ENCODE results near the gene OPCML. TPM values are rescaled to one million over a fixed set of nuclear protein-coding genes. Genes with fewer than 3 reads are reported as not detected.

OPCML gene
- total RNA-seq, 1 donor from 2014 or later = not detected

- DNase-seq (ENCODE audit: low read depth in 2 of 2) = no peak
Observed at GRCh38 chr11:133181066-133181465, 351.2 kb downstream of the OPCML start.

GRCh38 chr11:133180201-133180600 lies 352.1 kb downstream of the OPCML start:
- no peak for DNase-seq (ENCODE audit: low read depth in 2 of 2)

DNA sequence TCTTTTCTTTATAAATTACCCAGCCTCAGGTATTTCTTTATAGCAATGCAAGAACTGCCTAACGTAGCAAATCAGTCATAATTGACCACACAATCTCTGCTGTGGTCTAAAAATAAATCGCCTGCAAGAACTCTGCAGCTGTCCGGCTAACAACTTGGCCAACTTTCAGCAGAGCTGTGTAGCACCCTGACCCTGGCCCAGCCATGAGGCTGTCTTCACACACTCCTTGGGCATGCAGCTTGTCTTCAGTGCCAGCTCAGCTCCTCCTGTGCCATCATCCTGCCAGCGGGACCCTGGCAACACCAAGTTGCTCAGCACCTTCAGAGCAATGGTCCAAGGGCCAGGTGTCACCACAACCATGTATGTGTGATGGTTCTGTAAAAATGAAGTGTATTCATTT lies 355.6 kb downstream of the OPCML start:
- DNase-seq (ENCODE audit: low read depth in 2 of 2) = no peak

DNA sequence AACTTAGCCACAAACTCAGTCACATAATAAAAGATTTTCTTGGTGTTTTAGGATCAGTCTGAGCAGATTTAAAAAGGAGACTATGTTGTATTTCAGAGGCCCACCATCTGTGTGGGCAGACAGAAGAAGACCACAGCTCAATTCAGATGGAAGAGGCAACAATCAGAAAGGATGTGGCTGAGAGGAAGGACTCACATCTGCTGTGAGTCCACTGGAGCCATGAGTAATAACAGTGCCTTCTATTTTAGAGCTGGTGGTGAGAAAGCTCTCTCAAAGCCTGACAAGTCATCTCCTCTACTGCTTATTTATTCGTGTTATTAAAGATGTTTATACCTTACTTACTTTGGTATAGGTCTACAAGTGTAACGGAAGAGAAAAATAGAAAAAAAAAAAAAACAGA lies 357.2 kb downstream of the OPCML start:
- no peak for DNase-seq (ENCODE audit: low read depth in 2 of 2)

- no peak for DNase-seq (ENCODE audit: low read depth in 2 of 2)
Observed at GRCh38 chr11:133173810-133174412, 358.4 kb downstream of the OPCML start.

- no peak for DNase-seq (ENCODE audit: low read depth in 2 of 2)
Observed at GRCh38 chr11:133172349-133172748, 360.0 kb downstream of the OPCML start.

DNA sequence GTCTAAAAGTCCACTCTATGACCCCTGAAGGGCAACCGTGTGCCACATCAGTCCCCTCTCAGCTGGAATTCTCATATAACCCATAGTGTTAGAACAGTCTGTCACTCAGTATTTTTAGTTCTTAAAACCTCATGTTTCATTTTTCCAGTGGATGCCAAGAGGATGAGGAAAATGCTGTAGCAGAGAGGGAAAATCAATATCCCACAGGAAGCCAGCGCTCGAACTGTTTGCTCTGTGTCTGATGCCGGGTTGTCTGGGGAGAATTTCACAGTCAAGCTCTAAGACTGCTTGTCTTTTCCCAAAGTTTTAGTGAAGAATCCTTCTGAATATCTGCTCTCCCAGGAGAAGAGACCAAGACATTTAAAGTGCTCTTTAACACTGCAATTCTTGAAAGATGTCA lies 360.9 kb downstream of the OPCML start:
- no peak for DNase-seq (ENCODE audit: low read depth in 2 of 2)

DNA sequence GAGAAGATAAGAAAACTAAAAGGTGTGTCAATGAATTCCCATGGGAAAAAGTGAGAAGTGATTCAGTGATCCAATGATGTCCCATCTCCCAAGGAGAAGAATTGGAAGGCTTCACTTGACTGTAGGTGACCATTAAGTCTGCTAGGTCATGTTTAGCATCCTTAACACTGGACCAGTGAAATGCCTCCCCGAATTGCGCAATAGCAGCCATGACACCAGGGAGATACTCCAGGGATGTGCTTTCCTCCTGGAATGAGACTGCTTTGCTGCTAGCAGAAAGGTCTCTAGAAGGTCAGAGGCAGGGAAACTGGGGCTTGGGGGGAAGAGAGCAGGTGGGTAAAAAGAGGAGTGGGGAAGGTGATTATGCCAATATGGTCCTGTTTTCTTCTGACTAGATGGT lies 364.3 kb downstream of the OPCML start:
- DNase-seq (ENCODE audit: low read depth in 2 of 2) = no peak

DNA sequence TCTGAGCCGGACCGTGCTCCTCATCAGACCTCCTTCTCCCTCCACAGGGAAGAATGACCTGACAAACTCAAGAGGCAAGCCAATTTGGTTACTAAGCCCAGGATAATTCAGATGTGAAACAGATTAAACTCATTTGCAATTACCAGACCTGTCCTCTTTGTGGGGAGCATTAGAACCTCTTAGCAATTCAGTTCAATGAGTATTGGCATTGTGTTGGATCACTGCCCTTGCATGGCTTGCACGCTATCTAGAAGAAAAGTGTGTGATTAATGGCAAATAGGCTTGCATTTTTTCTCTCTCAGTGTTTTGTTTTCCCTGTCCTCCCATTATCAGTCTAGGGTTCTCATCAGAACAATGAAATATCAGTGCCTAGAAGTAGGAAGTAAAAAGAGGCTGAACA lies 365.6 kb downstream of the OPCML start:
- DNase-seq (ENCODE audit: low read depth in 2 of 2) = no peak

DNA sequence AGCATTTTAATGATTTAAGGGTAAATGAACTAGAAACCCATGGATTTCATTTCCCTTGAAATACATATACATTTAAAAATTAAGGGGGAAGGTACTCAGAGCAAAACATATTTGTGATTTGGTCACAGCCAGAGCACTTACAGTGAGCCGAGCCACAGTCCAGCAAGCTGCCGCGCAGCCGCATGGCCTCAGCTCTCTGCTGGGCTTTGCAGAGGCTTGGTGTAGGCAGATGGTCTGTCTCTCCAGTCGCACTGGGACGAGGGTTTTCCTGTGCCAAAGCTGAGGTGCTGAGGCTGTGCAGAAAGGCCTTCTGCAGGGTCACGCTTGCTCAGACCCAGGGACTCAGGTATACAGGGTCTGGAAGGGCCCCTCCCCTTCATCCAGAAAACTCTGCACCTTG lies 367.3 kb downstream of the OPCML start:
- DNase-seq (ENCODE audit: low read depth in 2 of 2) = no peak

- DNase-seq (ENCODE audit: low read depth in 2 of 2) = peak; percentile 5 to 18
Observed at GRCh38 chr11:133163463-133164419, 368.6 kb downstream of the OPCML start.

GRCh38 chr11:133162227-133162626 lies 370.1 kb downstream of the OPCML start:
- no peak for DNase-seq (ENCODE audit: low read depth in 2 of 2)

DNA sequence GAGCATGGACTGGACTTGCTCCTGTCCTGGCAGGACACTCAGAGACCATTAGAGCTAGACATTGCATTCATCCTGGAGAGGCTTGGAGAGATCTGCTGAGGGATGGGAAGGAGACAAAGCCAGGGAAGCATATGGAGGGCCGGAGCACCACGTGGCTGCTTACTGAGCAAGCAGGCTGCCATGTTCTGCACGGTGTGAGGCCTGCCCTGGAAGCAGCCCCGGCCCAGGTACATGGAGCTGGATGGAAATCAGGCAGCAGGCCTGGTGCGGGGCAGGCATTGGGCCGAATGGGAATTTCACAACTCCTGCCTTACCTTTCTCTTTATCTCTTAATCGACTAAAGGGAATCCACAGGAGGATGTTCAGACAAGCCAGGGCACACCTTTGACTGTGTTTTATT lies 371.5 kb downstream of the OPCML start:
- DNase-seq (ENCODE audit: low read depth in 2 of 2) = no peak

DNA sequence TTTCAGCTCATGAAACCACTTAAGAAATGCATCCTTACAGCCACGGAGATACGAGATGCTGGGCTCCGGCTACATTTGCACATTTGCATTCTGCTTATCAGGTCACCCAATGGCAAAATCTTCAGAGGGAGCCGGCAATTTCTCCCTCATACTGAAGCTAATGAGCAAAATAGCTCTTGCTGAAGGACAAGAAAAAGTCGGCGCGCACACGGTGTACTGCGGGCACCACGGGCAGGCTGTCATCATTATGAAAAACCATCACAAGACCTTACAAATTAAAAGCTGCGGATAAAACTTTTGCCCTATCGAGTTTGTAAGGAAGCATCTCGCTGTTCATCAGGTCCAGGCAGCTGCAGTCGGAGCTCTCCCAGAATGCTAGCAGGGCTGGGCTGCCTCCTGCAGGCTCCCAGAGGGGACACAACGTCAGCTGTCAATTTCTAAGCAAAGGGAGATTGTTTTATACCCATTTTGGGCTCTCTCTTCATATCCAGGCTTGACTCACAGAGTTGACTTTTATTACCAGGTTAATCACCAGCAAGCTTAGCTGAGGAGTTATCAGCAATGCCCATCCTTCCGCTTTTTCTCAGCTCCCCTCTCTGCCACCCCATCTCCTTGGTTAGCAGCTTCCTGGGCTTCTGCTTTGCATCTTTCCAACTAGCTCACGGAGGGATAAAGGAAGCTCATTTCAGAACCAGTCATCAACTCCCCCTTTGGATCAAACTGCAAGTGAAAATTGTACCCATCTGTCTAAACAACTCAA lies 375.1 kb downstream of the OPCML start:
- DNase-seq (ENCODE audit: low read depth in 2 of 2) = no peak

GRCh38 chr11:133154781-133155180 lies 377.5 kb downstream of the OPCML start:
- no peak for DNase-seq (ENCODE audit: low read depth in 2 of 2)

GRCh38 chr11:133154076-133154475 lies 378.2 kb downstream of the OPCML start:
- no peak for DNase-seq (ENCODE audit: low read depth in 2 of 2)

GRCh38 chr11:133153031-133153430 lies 379.3 kb downstream of the OPCML start:
- no peak for DNase-seq (ENCODE audit: low read depth in 2 of 2)

DNA sequence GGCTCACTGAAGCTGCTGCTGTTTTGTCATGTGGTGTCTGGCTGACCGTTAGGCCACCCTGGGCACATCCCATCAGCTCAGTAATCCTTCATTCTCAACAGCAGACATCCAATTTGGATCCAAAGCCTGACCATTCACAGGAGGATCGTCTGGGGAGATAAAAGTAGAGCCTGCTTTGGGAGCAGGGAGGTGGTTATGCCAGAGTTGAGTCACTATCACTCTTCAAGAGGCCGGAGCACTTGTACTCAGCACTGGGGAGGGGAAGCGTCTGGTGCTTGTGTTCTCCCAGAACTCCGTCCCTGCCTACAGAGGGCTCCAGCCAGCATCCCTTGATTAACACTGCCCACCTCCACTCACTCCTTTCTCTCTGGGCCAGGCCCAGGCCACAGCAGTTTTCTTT lies 382.6 kb downstream of the OPCML start:
- DNase-seq (ENCODE audit: low read depth in 2 of 2) = no peak

- no peak for DNase-seq (ENCODE audit: low read depth in 2 of 2)
Observed at GRCh38 chr11:133147625-133148024, 384.7 kb downstream of the OPCML start.

GRCh38 chr11:133146697-133147306 lies 385.5 kb downstream of the OPCML start:
- no peak for DNase-seq (ENCODE audit: low read depth in 2 of 2)

DNA sequence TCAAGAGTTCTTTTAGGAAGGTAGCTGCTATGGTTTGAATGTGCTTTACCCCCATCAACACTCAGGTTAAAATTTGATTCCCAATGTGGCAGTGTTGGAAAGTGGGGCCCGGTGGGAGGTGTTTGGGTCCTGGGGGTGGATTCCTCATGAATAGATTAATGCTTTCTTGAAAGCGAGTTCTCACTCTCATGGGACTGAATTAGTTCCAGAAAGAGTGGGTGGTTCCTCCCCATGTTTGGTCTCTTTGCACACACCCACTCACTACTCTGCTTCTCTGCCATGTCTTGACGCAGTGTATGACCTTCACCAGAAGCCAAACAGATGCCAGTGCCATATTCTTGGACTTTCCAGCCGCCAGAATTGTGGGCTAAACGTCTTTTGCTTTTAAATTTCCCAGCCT lies 394.4 kb downstream of the OPCML start:
- no peak for DNase-seq (ENCODE audit: low read depth in 2 of 2)

DNA sequence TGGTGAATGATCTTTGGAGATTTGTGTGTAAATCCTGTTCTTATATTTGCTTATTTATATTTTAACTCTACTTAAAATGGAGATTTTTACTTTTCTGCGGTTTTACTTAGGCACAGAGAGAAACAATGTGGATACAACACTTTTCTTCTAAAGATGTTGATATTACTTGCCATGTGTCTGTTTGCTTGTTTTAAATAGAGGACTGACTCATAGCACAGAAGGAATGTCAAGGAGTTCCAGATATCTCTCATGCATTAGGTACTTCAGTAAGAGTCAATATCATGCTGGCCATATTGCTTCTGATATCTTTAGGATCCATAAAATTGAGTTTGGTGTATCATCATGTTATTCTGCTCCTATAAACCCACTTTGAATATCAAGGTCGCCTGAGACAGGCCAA lies 395.0 kb downstream of the OPCML start:
- no peak for DNase-seq (ENCODE audit: low read depth in 2 of 2)

Data from dermis microvascular lymphatic vessel endothelial cell (primary cell).